Measurements from ENCODE around the gene UNC13B.
"Not testable (repeated sequence)": the region's sequence is repeated elsewhere in the genome, so short reads cannot be mapped to it uniquely, and the experiment has no call there.

UNC13B gene

GRCh38 chr9:35168963-35169362 is 7.2 kb downstream of the UNC13B start:
- H3K4me1 ChIP-seq (ENCODE audit: control insufficient read depth, low read depth, low read length), result no peaks in the 10 kb centered on the region
- no peak overlapping the region for H3K4me3 ChIP-seq (ENCODE audit: low read length)
- H3K9me3 ChIP-seq (ENCODE audit: control insufficient read depth, low read depth, low read length), result no peaks in the 10 kb centered on the region
- H3K27ac ChIP-seq (ENCODE audit: low read length), result no peak overlapping the region
- no peaks in the 10 kb centered on the region for H3K36me3 ChIP-seq (ENCODE audit: control insufficient read depth, low read depth, low read length)
- no peaks in the 10 kb centered on the region for H3K27me3 ChIP-seq (ENCODE audit: control insufficient read depth, insufficient read depth, low read length)
- no peak overlapping the region for H3K9ac ChIP-seq (ENCODE audit: low read length)

GRCh38 chr9:35172878-35173277 is 11.1 kb downstream of the UNC13B start:
- Histone ChIP-seq H3K27me3 (ENCODE audit: control insufficient read depth, insufficient read depth, low read length) (no peaks in the 10 kb centered on the region), H3K4me1 (ENCODE audit: control insufficient read depth, low read depth, low read length) (no peaks in the 10 kb centered on the region), H3K9ac (ENCODE audit: low read length) (no peak overlapping the region), H3K4me3 (ENCODE audit: low read length) (no peak overlapping the region), H3K36me3 (ENCODE audit: control insufficient read depth, low read depth, low read length) (no peaks in the 10 kb centered on the region), H3K27ac (ENCODE audit: low read length) (no peak overlapping the region), H3K9me3 (ENCODE audit: control insufficient read depth, low read depth, low read length) (no peaks in the 10 kb centered on the region)

GRCh38 chr9:35177520-35177919 is 15.7 kb downstream of the UNC13B start:
- no peaks in the 10 kb centered on the region for H3K27me3 ChIP-seq (ENCODE audit: control insufficient read depth, insufficient read depth, low read length)
- H3K9ac ChIP-seq (ENCODE audit: low read length), result no peak overlapping the region
- no peaks in the 10 kb centered on the region for H3K36me3 ChIP-seq (ENCODE audit: control insufficient read depth, low read depth, low read length)
- no peaks in the 10 kb centered on the region for H3K4me1 ChIP-seq (ENCODE audit: control insufficient read depth, low read depth, low read length)
- no peak overlapping the region for H3K4me3 ChIP-seq (ENCODE audit: low read length)
- H3K9me3 ChIP-seq (ENCODE audit: control insufficient read depth, low read depth, low read length), result peaks cover 12% of the 10 kb centered on the region
- no peak overlapping the region for H3K27ac ChIP-seq (ENCODE audit: low read length)

GRCh38 chr9:35179347-35180280 is 17.8 kb downstream of the UNC13B start:
- Histone ChIP-seq H3K4me3 (ENCODE audit: low read length) (no peak overlapping the region), H3K27me3 (ENCODE audit: control insufficient read depth, insufficient read depth, low read length) (no peaks in the 10 kb centered on the region), H3K4me1 (ENCODE audit: control insufficient read depth, low read depth, low read length) (no peaks in the 10 kb centered on the region), H3K9me3 (ENCODE audit: control insufficient read depth, low read depth, low read length) (peaks cover 12% of the 10 kb centered on the region), H3K9ac (ENCODE audit: low read length) (no peak overlapping the region), H3K36me3 (ENCODE audit: control insufficient read depth, low read depth, low read length) (no peaks in the 10 kb centered on the region), H3K27ac (ENCODE audit: low read length) (no peak overlapping the region)

- no peak overlapping the region for H3K9ac ChIP-seq (ENCODE audit: low read length)
- no peak overlapping the region for H3K27ac ChIP-seq (ENCODE audit: low read length)
- H3K27me3 ChIP-seq (ENCODE audit: control insufficient read depth, insufficient read depth, low read length), result no peaks in the 10 kb centered on the region
- no peaks in the 10 kb centered on the region for H3K36me3 ChIP-seq (ENCODE audit: control insufficient read depth, low read depth, low read length)
- peaks cover 18% of the 10 kb centered on the region for H3K9me3 ChIP-seq (ENCODE audit: control insufficient read depth, low read depth, low read length)
- no peak overlapping the region for H3K4me3 ChIP-seq (ENCODE audit: low read length)
- no peaks in the 10 kb centered on the region for H3K4me1 ChIP-seq (ENCODE audit: control insufficient read depth, low read depth, low read length)
Measured at GRCh38 chr9:35180801-35181200, 19.0 kb downstream of the UNC13B start.

GRCh38 chr9:35182401-35182800 is 20.6 kb downstream of the UNC13B start:
- peaks cover 18% of the 10 kb centered on the region for H3K9me3 ChIP-seq (ENCODE audit: control insufficient read depth, low read depth, low read length)
- not testable (repeated sequence) for H3K9ac ChIP-seq (ENCODE audit: low read length); H3K36me3 ChIP-seq (ENCODE audit: control insufficient read depth, low read depth, low read length); H3K4me1 ChIP-seq (ENCODE audit: control insufficient read depth, low read depth, low read length); H3K4me3 ChIP-seq (ENCODE audit: low read length); H3K27me3 ChIP-seq (ENCODE audit: control insufficient read depth, insufficient read depth, low read length); H3K27ac ChIP-seq (ENCODE audit: low read length)

- H3K27ac ChIP-seq (ENCODE audit: low read length); H3K4me3 ChIP-seq (ENCODE audit: low read length); H3K27me3 ChIP-seq (ENCODE audit: control insufficient read depth, insufficient read depth, low read length); H3K4me1 ChIP-seq (ENCODE audit: control insufficient read depth, low read depth, low read length); H3K9ac ChIP-seq (ENCODE audit: low read length); H3K36me3 ChIP-seq (ENCODE audit: control insufficient read depth, low read depth, low read length): not testable (repeated sequence)
- H3K9me3 ChIP-seq (ENCODE audit: control insufficient read depth, low read depth, low read length), result peaks cover 18% of the 10 kb centered on the region
Measured at GRCh38 chr9:35182996-35183754, 21.4 kb downstream of the UNC13B start.

- not testable (repeated sequence) for H3K9ac ChIP-seq (ENCODE audit: low read length); H3K4me3 ChIP-seq (ENCODE audit: low read length); H3K27ac ChIP-seq (ENCODE audit: low read length); H3K36me3 ChIP-seq (ENCODE audit: control insufficient read depth, low read depth, low read length); H3K27me3 ChIP-seq (ENCODE audit: control insufficient read depth, insufficient read depth, low read length); H3K4me1 ChIP-seq (ENCODE audit: control insufficient read depth, low read depth, low read length)
- peaks cover 18% of the 10 kb centered on the region for H3K9me3 ChIP-seq (ENCODE audit: control insufficient read depth, low read depth, low read length)
Measured at GRCh38 chr9:35183755-35184480, 22.1 kb downstream of the UNC13B start.

- Histone ChIP-seq H3K4me3 (ENCODE audit: low read length) (no peak overlapping the region), H3K9ac (ENCODE audit: low read length) (no peak overlapping the region), H3K4me1 (ENCODE audit: control insufficient read depth, low read depth, low read length) (no peaks in the 10 kb centered on the region), H3K27me3 (ENCODE audit: control insufficient read depth, insufficient read depth, low read length) (no peaks in the 10 kb centered on the region), H3K27ac (ENCODE audit: low read length) (no peak overlapping the region), H3K9me3 (ENCODE audit: control insufficient read depth, low read depth, low read length) (peaks cover 14% of the 10 kb centered on the region), H3K36me3 (ENCODE audit: control insufficient read depth, low read depth, low read length) (no peaks in the 10 kb centered on the region)
Measured at GRCh38 chr9:35186524-35186923, 24.7 kb downstream of the UNC13B start.

- no peak overlapping the region for H3K4me3 ChIP-seq (ENCODE audit: low read length)
- H3K9me3 ChIP-seq (ENCODE audit: control insufficient read depth, low read depth, low read length), result peaks cover 21% of the 10 kb centered on the region
Measured at GRCh38 chr9:35190203-35190602, 28.4 kb downstream of the UNC13B start.

GRCh38 chr9:35191105-35191504 is 29.3 kb downstream of the UNC13B start:
- no peak overlapping the region for H3K4me3 ChIP-seq (ENCODE audit: low read length)
- no peak overlapping the region for H3K9ac ChIP-seq (ENCODE audit: low read length)
- no peaks in the 10 kb centered on the region for H3K4me1 ChIP-seq (ENCODE audit: control insufficient read depth, low read depth, low read length)
- peaks cover 18% of the 10 kb centered on the region for H3K9me3 ChIP-seq (ENCODE audit: control insufficient read depth, low read depth, low read length)
- H3K36me3 ChIP-seq (ENCODE audit: control insufficient read depth, low read depth, low read length), result no peaks in the 10 kb centered on the region
- no peaks in the 10 kb centered on the region for H3K27me3 ChIP-seq (ENCODE audit: control insufficient read depth, insufficient read depth, low read length)
- H3K27ac ChIP-seq (ENCODE audit: low read length), result no peak overlapping the region

More at GRCh38 chr9:35190203-35190602, 28.4 kb downstream of the UNC13B start:
- H3K4me1 ChIP-seq (ENCODE audit: control insufficient read depth, low read depth, low read length), result no peaks in the 10 kb centered on the region
- no peaks in the 10 kb centered on the region for H3K27me3 ChIP-seq (ENCODE audit: control insufficient read depth, insufficient read depth, low read length)
- no peak overlapping the region for H3K27ac ChIP-seq (ENCODE audit: low read length)
- H3K36me3 ChIP-seq (ENCODE audit: control insufficient read depth, low read depth, low read length), result no peaks in the 10 kb centered on the region
- no peak overlapping the region for H3K9ac ChIP-seq (ENCODE audit: low read length)

Measured in iPS-18a (cell line).